Measurements from ENCODE around the gene ZMIZ1.

The ZMIZ1 gene

GRCh38 chr10:79097021-79097872 is 28.5 kb downstream of the ZMIZ1 start:
- DNase-seq (ENCODE audit: insufficient read length, low spot score) (no peak), FAIRE-seq (no peak)

DNA sequence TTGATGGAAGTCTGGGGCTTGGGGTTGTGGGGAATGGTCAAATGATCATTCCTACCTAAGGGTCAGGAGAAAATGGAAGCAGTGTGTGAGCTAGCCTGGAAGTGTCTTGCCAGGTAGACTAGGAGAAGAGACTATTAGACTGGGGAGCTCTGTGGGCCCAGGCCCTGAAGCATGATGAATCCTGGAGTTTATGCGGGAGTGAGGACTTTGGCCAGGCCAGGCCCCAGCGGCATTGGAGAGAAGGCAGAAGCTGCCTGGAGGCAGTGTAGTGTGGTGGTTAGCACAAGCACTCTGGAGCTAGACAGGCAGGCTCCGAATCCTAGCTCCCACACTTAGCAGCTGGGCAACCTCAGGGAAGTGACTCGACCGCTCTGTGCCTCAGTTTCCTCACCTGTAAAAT is 29.3 kb downstream of the ZMIZ1 start:
- no peak for FAIRE-seq
- no peak for DNase-seq (ENCODE audit: insufficient read length, low spot score)

- peak; percentile 48 for DNase-seq (ENCODE audit: insufficient read length, low spot score)
- FAIRE-seq = peak; percentile 21
These were observed 29.8 kb downstream of the ZMIZ1 start for GRCh38 chr10:79098596-79099015.

GRCh38 chr10:79099898-79100448 is 31.2 kb downstream of the ZMIZ1 start:
- FAIRE-seq (no peak), DNase-seq (ENCODE audit: insufficient read length, low spot score) (no peak)

DNA sequence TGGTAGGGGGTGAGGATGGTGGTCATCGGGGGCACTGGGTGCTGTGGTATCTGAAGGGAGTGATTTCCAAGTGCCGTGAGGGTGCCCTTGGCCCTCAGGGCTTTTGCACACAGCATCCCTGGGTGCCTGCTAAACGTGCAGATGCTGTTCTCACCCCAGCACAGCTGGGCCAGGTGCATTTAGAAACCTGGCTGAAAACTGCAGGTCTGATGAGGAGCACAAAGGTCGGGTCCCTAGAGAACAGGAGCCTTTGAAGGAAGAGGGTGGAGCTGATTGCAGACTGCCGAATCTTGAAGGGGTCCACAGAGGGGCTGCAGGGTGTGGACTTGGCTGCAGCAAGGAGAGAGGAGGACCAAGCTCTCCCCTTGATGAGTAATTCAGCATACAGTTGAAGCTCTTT is 32.0 kb downstream of the ZMIZ1 start:
- FAIRE-seq (no peak), DNase-seq (ENCODE audit: insufficient read length, low spot score) (no peak)

DNA sequence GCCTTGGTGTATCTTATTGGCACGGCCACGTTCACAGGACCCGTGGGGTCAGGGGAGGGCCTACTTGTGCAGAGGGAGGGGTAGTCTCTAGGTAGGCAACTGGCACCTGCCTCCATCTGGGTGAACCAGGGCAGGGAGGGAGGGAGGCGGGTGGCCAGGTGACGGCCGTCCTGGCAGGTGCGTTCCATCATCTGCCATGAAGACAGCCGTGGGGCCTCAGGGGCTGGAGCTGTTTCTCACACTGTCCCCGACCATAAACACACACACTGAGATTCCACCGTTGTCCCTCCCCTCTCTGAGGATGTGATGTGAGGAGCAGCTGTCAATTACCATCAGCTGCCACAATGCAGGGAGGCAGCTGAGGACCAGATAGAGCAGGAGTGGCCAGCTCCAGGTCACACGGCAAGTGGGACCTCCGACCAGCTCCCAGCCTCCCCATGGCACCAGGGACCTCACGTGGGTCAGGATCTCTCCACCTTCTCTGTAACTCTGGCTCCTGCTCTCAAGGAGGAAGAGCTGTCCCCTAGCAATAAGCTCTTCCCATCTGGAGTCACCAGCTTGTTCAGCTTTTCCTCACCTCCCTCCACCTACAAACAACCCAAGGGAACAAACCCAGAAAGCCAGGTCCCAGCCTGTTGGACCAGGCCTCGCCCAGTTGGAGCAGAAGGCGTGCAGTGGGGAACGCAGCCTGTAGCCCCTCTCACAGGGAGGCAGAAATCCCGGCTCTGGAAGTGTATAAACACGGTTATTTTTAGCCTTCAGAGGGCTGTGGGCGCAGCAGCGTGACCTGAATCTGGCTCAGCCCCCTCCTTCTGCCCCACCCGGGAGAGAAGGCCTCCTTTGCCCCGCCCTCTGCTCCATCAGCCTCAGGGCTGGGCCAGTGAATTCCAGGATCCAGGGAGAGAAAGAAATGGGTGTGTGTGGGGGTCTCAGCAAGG is 33.1 kb downstream of the ZMIZ1 start:
- DNase-seq (ENCODE audit: insufficient read length, low spot score) = no peak
- no peak for FAIRE-seq

DNA sequence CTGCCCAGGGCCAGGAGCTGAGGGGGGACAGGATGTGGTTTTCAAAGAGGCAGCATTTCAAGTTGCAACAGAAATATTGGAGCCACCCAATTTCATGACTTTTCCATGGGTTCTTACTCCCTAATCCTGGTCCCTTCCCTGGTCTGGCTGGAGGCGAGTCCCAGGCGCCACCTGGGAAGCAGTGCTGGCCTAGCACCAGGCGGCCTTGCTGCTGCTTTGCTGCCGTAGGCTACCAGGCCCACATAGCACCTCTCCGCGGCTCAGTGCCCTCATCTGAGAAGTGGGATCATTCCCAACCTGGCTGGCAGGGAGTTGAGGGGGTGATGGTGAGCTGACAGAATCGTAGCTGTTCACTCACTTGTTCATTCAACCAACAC is 33.7 kb downstream of the ZMIZ1 start:
- DNase-seq (ENCODE audit: insufficient read length, low spot score) (no peak), FAIRE-seq (no peak)

- FAIRE-seq (no peak), DNase-seq (ENCODE audit: insufficient read length, low spot score) (no peak)
These were observed 34.4 kb downstream of the ZMIZ1 start for GRCh38 chr10:79103129-79103528.

GRCh38 chr10:79103585-79103984 is 34.8 kb downstream of the ZMIZ1 start:
- no peak for DNase-seq (ENCODE audit: insufficient read length, low spot score)
- no peak for FAIRE-seq

DNA sequence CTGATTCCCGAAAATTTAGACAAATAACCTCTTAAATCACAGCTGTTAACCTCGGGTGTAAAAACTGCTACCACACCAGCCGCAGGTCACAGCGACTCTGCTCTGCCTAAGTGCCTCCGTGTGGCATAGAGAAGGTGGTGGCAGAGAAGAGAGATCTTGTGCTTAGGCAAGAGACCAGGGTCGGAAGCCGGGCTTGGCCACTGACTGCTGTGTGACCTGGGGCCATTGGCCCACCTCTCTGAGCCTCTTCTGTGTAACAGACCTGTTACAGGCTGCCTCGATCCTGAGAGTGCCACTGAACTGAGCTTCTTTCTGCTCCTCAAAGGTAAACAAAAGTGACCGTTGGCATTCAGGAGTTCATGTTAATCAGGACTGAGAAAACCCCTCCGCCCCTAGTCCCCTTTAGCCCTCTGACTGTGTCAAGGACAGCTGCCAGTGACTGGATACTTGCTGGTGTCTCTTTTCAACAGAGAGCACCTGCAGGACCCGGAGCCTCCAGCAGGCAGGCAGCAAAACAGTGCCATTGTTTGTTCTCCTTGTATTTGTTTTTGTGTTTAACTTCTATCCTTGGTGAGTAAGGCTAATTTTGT is 36.5 kb downstream of the ZMIZ1 start:
- DNase-seq (ENCODE audit: insufficient read length, low spot score) (no peak), FAIRE-seq (no peak)

DNA sequence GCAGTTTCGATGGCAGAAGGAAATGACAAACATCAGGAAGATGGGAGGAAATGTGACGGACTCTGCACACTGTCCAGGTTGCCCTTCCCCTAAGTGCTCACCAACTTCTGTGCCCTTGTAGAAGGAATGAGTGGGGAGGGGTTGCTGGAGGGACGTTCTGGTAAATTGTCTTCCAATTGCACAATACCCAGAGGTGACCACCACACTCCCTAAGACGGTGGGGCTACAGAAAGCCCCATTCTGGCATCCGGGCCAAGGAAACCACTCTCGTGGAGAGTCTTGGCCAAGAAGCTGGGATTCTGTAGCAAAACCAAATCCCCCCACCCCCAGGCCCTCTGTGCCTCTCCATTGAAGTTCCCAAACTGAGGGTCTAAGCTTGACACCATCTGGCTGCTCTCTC is 37.1 kb downstream of the ZMIZ1 start:
- no peak for DNase-seq (ENCODE audit: insufficient read length, low spot score)
- no peak for FAIRE-seq

DNA sequence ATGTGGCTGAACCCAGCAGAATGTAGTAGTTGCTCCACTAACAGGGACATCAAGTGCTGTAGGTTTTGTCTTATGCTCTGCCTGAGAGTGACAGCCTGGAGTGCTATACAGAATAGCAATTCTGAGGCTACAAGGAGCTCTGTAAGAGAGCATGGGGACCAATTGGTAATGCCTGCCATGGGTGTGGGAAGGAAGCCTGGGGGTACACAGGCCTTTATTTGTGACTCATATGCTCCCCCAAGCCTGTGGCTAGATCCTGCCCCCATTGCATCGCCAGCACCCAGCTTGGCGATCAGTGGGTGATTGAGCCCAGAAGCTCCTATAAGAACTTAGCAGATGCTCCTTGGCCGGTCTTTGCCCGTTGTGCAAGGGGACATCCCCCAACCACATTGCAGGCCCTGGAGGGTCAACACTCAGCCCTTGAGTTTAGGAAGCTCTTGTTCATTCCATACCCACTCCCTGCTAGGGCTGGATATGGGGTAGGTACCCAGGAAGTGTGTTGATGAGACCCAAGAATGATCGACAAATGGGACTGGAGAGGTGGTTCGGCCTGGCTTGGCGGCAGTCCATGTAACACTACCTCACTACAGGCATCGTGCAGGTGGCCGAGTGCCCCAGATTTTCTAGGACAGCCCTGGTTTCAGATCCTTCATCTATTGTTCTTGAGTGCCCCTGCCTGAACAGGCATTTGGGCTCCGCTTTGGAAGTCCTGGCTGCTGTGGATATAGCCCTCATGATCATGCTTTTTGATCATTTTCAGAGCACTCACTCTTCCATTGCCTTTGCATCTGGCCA is 37.7 kb downstream of the ZMIZ1 start:
- FAIRE-seq = no peak
- DNase-seq (ENCODE audit: insufficient read length, low spot score) = no peak

DNA sequence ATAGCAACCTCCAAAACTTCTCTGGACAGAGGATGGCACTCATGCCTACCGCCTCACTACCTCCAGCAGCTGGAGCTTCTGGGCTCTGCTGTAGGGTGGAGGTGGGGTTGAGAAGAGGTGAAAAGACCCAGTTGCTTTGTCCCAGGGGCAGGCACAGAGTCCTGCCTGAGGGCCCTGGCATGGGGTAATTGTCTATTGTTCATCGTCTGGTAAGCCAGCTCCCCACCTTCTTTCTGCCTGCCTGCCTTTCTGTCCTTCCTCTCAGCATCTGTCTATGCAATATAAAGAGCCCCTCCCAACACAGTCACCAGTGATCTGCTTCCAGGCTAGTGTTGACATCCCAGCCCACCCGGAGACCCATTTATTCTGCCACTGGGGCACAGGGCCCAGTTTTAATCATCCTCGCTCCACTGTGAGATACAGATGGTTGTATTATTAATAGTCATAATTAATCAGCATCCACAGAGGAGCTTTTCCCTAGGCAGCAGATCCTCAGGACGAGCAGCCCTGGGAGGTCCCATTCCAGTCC is 39.0 kb downstream of the ZMIZ1 start:
- FAIRE-seq (no peak), DNase-seq (ENCODE audit: insufficient read length, low spot score) (no peak)

GRCh38 chr10:79108728-79109127 is 40.0 kb downstream of the ZMIZ1 start:
- FAIRE-seq (no peak), DNase-seq (ENCODE audit: insufficient read length, low spot score) (no peak)

DNA sequence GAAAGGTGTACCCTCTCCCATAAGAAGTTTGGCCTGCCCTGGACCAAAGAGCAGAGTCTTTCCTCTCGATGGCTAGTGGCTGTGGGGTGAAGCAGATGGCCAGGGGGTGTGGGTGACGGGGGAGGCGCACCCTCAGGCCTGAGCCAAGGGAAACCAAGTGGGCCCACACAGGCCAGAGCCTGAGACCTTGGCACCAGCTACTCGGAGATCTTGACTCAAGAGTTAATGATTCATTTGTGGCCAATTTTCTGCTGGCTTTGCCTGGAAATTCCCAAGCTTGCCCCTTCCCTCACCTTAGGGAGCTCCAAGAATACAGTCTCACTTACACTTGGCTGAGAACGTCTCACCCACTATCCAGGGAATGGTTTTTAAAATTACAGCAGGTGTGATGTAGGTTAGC is 42.7 kb downstream of the ZMIZ1 start:
- DNase-seq (ENCODE audit: insufficient read length, low spot score) (no peak), FAIRE-seq (no peak)

- FAIRE-seq (no peak), DNase-seq (ENCODE audit: insufficient read length, low spot score) (no peak)
These were observed 43.3 kb downstream of the ZMIZ1 start for GRCh38 chr10:79111846-79112614.

GRCh38 chr10:79112881-79113431 is 44.2 kb downstream of the ZMIZ1 start:
- DNase-seq (ENCODE audit: insufficient read length, low spot score) = no peak
- no peak for FAIRE-seq

DNA sequence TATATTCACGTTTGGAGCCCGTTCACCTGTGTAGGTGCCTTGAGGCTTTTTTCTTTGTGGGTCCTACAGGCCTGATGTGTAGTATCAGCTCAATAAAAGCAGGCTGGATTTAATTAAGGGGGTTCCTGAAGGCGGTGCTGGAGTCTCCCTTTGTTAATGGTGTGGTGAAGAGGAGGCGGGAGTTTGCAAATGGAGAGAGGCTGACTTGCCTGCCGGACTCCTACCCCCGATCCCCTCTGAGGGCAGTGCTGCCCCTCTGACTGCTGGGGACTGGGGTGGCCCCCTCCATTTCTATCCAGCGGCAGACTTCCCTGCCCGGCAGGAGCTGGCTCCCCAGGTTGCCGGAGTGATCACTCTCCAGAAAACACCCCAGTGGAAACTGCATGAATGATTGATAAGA is 45.1 kb downstream of the ZMIZ1 start:
- no peak for DNase-seq (ENCODE audit: insufficient read length, low spot score)
- no peak for FAIRE-seq

GRCh38 chr10:79115302-79115701 is 46.5 kb downstream of the ZMIZ1 start:
- DNase-seq (ENCODE audit: insufficient read length, low spot score) (no peak), FAIRE-seq (no peak)

Data from GM19239 (cell line).